AG04450 (cell line): ENCODE measurements around the gene PHYHIPL. TPM values are rescaled to one million over a fixed set of nuclear protein-coding genes. Genes with fewer than 3 reads are reported as not detected.

Experiments used
- CTCF ChIA-PET: fragments of 300-600, 350-600 bp; formaldehyde crosslinking; extraction: SDS; loops from one replicate; lab custom pipeline; 2022; ENCODE audit warnings: antibody characterized with exemption, inconsistent platforms; lab: Charles Lee
- POLR2A ChIA-PET: fragments of 350-600 bp; formaldehyde crosslinking; extraction: SDS; loops from one replicate; lab custom pipeline; 2021; ENCODE audit warnings: antibody characterized with exemption, inconsistent platforms; lab: Yijun Ruan, JAX
- DNase-seq: peaks from one replicate; pipeline ENCODE4 v3.0.0-alpha.2; 2011; ENCODE audit warnings: low read depth, low spot score
- H3K27ac ChIP-seq: one replicate; pipeline ENCODE4 v1.5.1; 2012; ENCODE audit warnings: low read depth, low read length, control low read depth
- H3K27me3 ChIP-seq: one replicate; pipeline ENCODE4 v1.6.0; 2012; ENCODE audit warnings: low read length; ENCODE audit not compliant: control insufficient read depth, insufficient read depth
- H3K4me3 ChIP-seq: 2 replicates; pipeline ENCODE4 v1.5.1; 2011; ENCODE audit warnings: mild to moderate bottlenecking, low read depth, low read length, control low read depth
- H3K9me3 ChIP-seq: 2 replicates; pipeline ENCODE4 v1.5.1; 2012; ENCODE audit warnings: low read length; ENCODE audit not compliant: control insufficient read depth, insufficient read depth
- polyA plus RNA-seq: library from polyadenylated mRNA; depleted of rRNA; stranded (reverse); fragments of >200 nt; gene quantifications from 2 replicates; pipeline ENCODE4 v1.2.3, GENCODE V29; 2011; rRNA removed
- TF ChIP-seq, protein P1 (sequence below): IDR thresholded peaks from 2 replicates; pipeline ENCODE4 v1.5.1; 2011; ENCODE audit warnings: low read depth, low read length, control low read depth, inconsistent platforms

The PHYHIPL gene
- polyA plus RNA-seq, 1 experiment: not detected

DNA sequence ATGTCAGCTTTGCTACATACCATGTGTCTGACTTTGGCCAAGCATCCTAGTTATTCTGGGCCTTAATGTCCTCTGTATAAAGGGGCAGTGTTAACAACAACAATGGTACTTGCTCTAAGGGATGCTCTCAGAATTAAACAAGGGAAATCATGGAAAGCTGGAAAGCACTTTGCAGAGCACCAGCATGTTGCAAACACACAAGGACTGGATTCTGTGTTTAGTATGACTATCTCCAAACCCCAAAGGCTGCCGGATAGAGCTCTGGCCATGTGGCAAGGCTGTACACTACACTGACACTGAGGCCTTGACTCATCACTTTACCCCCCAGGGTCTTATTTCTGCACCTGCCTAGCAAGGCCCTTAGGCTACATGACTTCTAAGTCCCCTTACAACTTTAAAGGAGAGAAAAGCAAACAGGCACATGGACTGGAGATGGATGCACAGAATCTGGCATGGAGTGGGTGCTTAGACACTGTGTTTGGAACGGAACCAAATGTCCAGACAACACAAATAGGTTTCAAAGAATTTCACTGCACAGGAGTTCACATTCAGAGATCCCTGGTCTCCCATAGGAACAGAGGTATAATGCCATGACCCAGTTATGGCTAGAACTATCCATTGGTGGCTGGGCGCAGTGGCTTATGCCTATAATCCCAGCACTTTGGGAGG lies 111.3 kb downstream of the PHYHIPL start:
- DNase-seq: no peak
- POLR2A ChIA-PET: no interaction called here

DNA sequence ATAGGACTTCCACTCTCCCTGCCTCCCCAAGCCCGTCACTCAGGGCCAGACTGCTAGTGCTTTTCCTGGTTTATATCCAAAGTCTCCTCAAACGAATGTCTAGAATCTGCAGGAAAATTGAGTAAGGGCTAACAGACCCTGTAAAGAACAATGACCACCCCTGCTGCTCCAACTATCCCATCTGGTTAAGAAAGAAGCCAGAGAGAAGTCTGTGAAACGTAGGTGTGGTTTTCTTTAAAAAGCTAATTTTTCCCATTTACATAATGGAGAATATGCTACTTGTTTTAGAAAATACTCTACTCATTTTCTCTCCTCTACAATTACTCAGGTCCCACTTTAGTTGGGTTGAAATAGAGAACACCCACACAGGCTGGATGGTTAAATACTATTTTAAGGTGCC lies 113.4 kb downstream of the PHYHIPL start:
- Histone ChIP-seq H3K4me3 (no peak overlapping the region), H3K27ac (no peak overlapping the region), H3K9me3 (no peaks in the 10 kb centered on the region), H3K27me3 (no peaks in the 10 kb centered on the region)
- DNase-seq: no peak
- TF ChIP-seq, protein P1, sequence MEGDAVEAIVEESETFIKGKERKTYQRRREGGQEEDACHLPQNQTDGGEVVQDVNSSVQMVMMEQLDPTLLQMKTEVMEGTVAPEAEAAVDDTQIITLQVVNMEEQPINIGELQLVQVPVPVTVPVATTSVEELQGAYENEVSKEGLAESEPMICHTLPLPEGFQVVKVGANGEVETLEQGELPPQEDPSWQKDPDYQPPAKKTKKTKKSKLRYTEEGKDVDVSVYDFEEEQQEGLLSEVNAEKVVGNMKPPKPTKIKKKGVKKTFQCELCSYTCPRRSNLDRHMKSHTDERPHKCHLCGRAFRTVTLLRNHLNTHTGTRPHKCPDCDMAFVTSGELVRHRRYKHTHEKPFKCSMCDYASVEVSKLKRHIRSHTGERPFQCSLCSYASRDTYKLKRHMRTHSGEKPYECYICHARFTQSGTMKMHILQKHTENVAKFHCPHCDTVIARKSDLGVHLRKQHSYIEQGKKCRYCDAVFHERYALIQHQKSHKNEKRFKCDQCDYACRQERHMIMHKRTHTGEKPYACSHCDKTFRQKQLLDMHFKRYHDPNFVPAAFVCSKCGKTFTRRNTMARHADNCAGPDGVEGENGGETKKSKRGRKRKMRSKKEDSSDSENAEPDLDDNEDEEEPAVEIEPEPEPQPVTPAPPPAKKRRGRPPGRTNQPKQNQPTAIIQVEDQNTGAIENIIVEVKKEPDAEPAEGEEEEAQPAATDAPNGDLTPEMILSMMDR: no peak
- POLR2A ChIA-PET: no interaction called here
- CTCF ChIA-PET: no interaction called here

More for the DNA sequence above, 111.3 kb downstream of the PHYHIPL start:
- CTCF ChIA-PET: no interaction called here
- no peak overlapping the region for H3K4me3 ChIP-seq
- TF ChIP-seq, protein P1: no peak
- H3K9me3 ChIP-seq: no peaks in the 10 kb centered on the region
- no peak overlapping the region for H3K27ac ChIP-seq
- no peaks in the 10 kb centered on the region for H3K27me3 ChIP-seq

DNA sequence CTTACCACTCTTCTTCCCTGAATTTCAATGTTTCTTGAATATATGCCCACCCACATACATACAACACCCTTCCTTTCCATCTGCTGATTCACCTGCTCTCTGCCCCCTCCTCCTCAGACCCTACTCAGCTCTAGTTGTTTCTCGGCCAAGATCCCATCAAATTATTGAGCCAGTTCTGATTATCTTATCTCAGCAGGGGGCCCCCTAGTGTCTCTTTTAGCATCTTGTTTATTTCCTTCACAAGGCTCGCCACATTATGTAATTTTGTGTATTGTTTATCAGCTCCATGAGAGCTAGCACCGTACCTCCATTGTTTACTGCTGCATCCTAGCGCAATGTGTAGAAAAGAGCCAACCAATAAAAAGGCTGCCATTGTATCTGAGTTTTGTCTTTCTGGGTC lies 114.0 kb downstream of the PHYHIPL start:
- DNase-seq: no peak
- POLR2A ChIA-PET: no interaction called here
- Histone ChIP-seq H3K27me3 (no peaks in the 10 kb centered on the region), H3K4me3 (no peak overlapping the region), H3K27ac (no peak overlapping the region), H3K9me3 (no peaks in the 10 kb centered on the region)
- TF ChIP-seq, protein P1: no peak
- CTCF ChIA-PET: no interaction called here

Other genes with a start within 250 kb of the PHYHIPL start
- gene FAM13C, start 185.9 kb downstream of the PHYHIPL start, polyA plus RNA-seq: 3.1 and 4.6 TPM in 2 replicates